NOMO-1 treated with DMSO at 0.1 percent for 48 hours (cell line): ENCODE results near the gene KLK5.
"Not testable (repeated sequence)": the region's sequence is repeated elsewhere in the genome, so short reads cannot be mapped to it uniquely, and the experiment has no call there.

Experiments
- DNase-seq: peaks from one replicate; lab custom pipeline; 2025; ENCODE audit not compliant: unreplicated experiment; lab: John Stamatoyannopoulos, UW

Gene KLK5

GRCh38 chr19:50922317-50922853, 30.5 kb downstream of the KLK5 start:
- peak; percentile 77 for DNase-seq

- no peak for DNase-seq
Measured at GRCh38 chr19:50921426-50922316, 31.2 kb downstream of the KLK5 start.

- no peak for DNase-seq
Measured at GRCh38 chr19:50916069-50916468, 36.8 kb downstream of the KLK5 start.

- DNase-seq = no peak
Measured at GRCh38 chr19:50912727-50913716, 39.8 kb downstream of the KLK5 start.

GRCh38 chr19:50912102-50912599, 40.7 kb downstream of the KLK5 start:
- DNase-seq = no peak

- DNase-seq = no peak
Measured at GRCh38 chr19:50911206-50912101, 41.4 kb downstream of the KLK5 start, which contains the start of gene KLK4. Gene KLK4, minus strand, starts transcription at chr19:50911395. Its CDS starts 657 bp downstream, at chr19:50910738.

- DNase-seq = no peak
Measured at GRCh38 chr19:50910722-50911121, 42.1 kb downstream of the KLK5 start.

- no peak for DNase-seq
Measured at GRCh38 chr19:50909240-50910070, 43.4 kb downstream of the KLK5 start.

GRCh38 chr19:50908336-50908735, 44.5 kb downstream of the KLK5 start:
- no peak for DNase-seq

GRCh38 chr19:50906217-50906616, 46.6 kb downstream of the KLK5 start:
- no peak for DNase-seq

GRCh38 chr19:50902640-50903039, 50.2 kb downstream of the KLK5 start:
- DNase-seq = no peak

GRCh38 chr19:50899569-50899968, 53.3 kb downstream of the KLK5 start:
- peak; percentile 8 for DNase-seq

GRCh38 chr19:50898018-50898417, 54.8 kb downstream of the KLK5 start:
- no peak for DNase-seq

GRCh38 chr19:50897612-50898011, 55.2 kb downstream of the KLK5 start:
- no peak for DNase-seq

- no peak for DNase-seq
Measured at GRCh38 chr19:50897191-50897607, 55.6 kb downstream of the KLK5 start.

- DNase-seq = no peak
Measured at GRCh38 chr19:50896591-50897190, 56.1 kb downstream of the KLK5 start.

- DNase-seq = not testable (repeated sequence)
Measured at GRCh38 chr19:50896089-50896590, 56.7 kb downstream of the KLK5 start.
